Panc1 (cell line): ENCODE data around the gene KIF3A. TPM values are rescaled to one million over a fixed set of nuclear protein-coding genes. Genes with fewer than 3 reads are reported as not detected.

Experiments used
- ATAC-seq: fragments of 200-7000 bp; cut with Tn5 transposase; 2 replicates; pipeline ENCODE4 v1.9.1; 2020; ENCODE audit warnings: mild to moderate bottlenecking, moderate library complexity
- BruUV-seq: library from RNA; stranded (reverse); fragments of 400-500 nt; replicated peaks from 2 replicates; lab custom pipeline; 2021; lab: Mats Ljungman, UMichigan
- CTCF ChIA-PET: fragments of 300-600 bp; sonication (Branson Sonifier 250); formaldehyde crosslinking; loops from one replicate; lab custom pipeline; 2022; ENCODE audit warnings: antibody characterized with exemption; lab: Charles Lee
- POLR2A ChIA-PET: fragments of 300-600 bp; sonication (Branson Sonifier 250); formaldehyde crosslinking; loops from one replicate; lab custom pipeline; 2022; ENCODE audit warnings: antibody characterized with exemption; lab: Charles Lee
- DNase-seq: peaks from one replicate; pipeline ENCODE4 v3.0.0-alpha.2; 2010; ENCODE audit warnings: low read depth, low spot score
- H3K27ac ChIP-seq: 2 replicates; pipeline ENCODE4 v1.5.1; 2011; ENCODE audit warnings: mild to moderate bottlenecking, low read length, inconsistent platforms
- H3K27me3 ChIP-seq: fragments of 200-500 bp; sonication (Bioruptor generic); 2 replicates; pipeline ENCODE4 v1.6.0; 2014; ENCODE audit warnings: low read length, inconsistent platforms; ENCODE audit not compliant: control insufficient read depth, insufficient read depth
- H3K36me3 ChIP-seq: fragments of 200-500 bp; sonication (Bioruptor generic); 2 replicates; pipeline ENCODE4 v1.5.1; 2014; ENCODE audit warnings: inconsistent platforms, mild to moderate bottlenecking, low read length, moderate library complexity; ENCODE audit not compliant: control insufficient read depth, insufficient read depth
- H3K4me1 ChIP-seq: 2 replicates; pipeline ENCODE4 v1.5.1; 2011; ENCODE audit warnings: inconsistent platforms, mild to moderate bottlenecking, low read length, moderate library complexity; ENCODE audit not compliant: control insufficient read depth, insufficient read depth
- H3K4me3 ChIP-seq, 2 experiments: 2 replicates each; pipeline ENCODE4 v1.5.1; 2011 to 2012; ENCODE audit warnings: low read depth in 2 of 2, low read length in 2 of 2, mild to moderate bottlenecking in 2 of 2, inconsistent platforms in 1 of 2, moderate library complexity in 1 of 2
- H3K9me3 ChIP-seq: fragments of 200-500 bp; sonication (Bioruptor generic); 2 replicates; pipeline ENCODE4 v1.5.1; 2014; ENCODE audit warnings: low read depth, mild to moderate bottlenecking, inconsistent platforms, low read length, moderate library complexity; ENCODE audit not compliant: control insufficient read depth, insufficient read depth
- POLR2AphosphoS5 ChIP-seq: IDR thresholded peaks from 2 replicates; pipeline ENCODE4 v1.6.1; 2012; ENCODE audit warnings: mild to moderate bottlenecking, low read depth, low read length, moderate library complexity
- SIN3A ChIP-seq: IDR thresholded peaks from 2 replicates; pipeline ENCODE4 v1.6.1; 2012; ENCODE audit warnings: low read depth, mild to moderate bottlenecking, low read length, moderate library complexity, borderline replicate concordance; ENCODE audit not compliant: insufficient read depth
- TCF7L2 ChIP-seq: IDR thresholded peaks from 2 replicates; pipeline ENCODE4 v1.6.1; 2011; ENCODE audit warnings: mild to moderate bottlenecking, low read depth, low read length, inconsistent platforms
- in situ Hi-C: cut with HindIII; loops from 2 replicates; pipeline ENCODE4 v1.10.0; 2016; ENCODE audit warnings: low sequenced_read_pairs, low pct_unique_long_range_greater_than_20kb
- intact Hi-C: fragments of 100-400 bp; cut with micrococcal nuclease; formaldehyde crosslinking; loops from one replicate; pipeline ENCODE4 v1.10.0; 2022; ENCODE audit not compliant: unreplicated experiment
- total RNA-seq: library from RNA; stranded (reverse); gene quantifications from one replicate; pipeline ENCODE4 v1.2.1, GENCODE V29; 2021; ENCODE audit not compliant: unreplicated experiment
- TF ChIP-seq, protein P1 (sequence below): fragments of 450-650 bp; IDR thresholded peaks from 2 replicates; pipeline ENCODE4 v1.5.1; 2017; ENCODE audit warnings: mild to moderate bottlenecking
- TF ChIP-seq, protein P2 (sequence below), 2 experiments: IDR thresholded peaks; 2 replicates each; pipeline ENCODE4 v1.6.1; 2011 to 2012; ENCODE audit warnings: low read depth in 2 of 2, control low read depth in 1 of 2, low read length in 1 of 2, mild to moderate bottlenecking in 1 of 2, moderate library complexity in 1 of 2; ENCODE audit not compliant: insufficient read depth in 1 of 2

KIF3A gene
- total RNA-seq, 1 experiment from 2014 or later, result 17.1 TPM

DNA sequence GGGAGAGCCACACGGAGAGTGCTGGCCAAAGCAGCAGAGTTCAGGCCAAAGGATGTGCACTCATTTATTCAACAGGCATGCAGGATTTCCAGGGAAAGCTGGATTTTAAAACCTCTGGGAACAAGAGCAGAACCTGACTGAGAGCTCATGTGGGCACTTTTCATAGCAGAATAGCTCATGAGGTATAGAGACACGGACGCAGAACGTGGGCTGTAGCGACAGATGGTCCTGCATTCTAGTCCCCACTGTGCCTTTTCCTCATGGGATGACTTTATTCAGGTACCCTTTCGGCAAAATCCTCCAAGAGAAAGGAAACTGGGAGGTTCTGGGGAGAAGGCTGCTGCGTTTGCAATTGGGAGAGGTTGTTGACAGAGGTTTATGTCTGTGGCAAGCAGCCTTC lies 58.2 kb downstream of the KIF3A start:
- ChIA-PET CTCF (no interaction called here), POLR2A (no interaction called here)
- intact Hi-C loops, result no loop called here
- Histone ChIP-seq H3K27me3 (no peaks in the 10 kb centered on the region), H3K27ac (no peak overlapping the region), H3K4me3 (no peak overlapping the region), H3K36me3 (no peaks in the 10 kb centered on the region), H3K4me1 (peaks cover 21% of the 10 kb centered on the region), H3K9me3 (no peaks in the 10 kb centered on the region)
- no peak for ATAC-seq
- no peak for DNase-seq
- BruUV-seq, result no TSS peak
- in situ Hi-C loops, result no loop called here
- TF ChIP-seq, protein P1, sequence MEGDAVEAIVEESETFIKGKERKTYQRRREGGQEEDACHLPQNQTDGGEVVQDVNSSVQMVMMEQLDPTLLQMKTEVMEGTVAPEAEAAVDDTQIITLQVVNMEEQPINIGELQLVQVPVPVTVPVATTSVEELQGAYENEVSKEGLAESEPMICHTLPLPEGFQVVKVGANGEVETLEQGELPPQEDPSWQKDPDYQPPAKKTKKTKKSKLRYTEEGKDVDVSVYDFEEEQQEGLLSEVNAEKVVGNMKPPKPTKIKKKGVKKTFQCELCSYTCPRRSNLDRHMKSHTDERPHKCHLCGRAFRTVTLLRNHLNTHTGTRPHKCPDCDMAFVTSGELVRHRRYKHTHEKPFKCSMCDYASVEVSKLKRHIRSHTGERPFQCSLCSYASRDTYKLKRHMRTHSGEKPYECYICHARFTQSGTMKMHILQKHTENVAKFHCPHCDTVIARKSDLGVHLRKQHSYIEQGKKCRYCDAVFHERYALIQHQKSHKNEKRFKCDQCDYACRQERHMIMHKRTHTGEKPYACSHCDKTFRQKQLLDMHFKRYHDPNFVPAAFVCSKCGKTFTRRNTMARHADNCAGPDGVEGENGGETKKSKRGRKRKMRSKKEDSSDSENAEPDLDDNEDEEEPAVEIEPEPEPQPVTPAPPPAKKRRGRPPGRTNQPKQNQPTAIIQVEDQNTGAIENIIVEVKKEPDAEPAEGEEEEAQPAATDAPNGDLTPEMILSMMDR, result no peak
- no peak for TF ChIP-seq SIN3A
- TF ChIP-seq POLR2AphosphoS5, result no peak
- no peak for TF ChIP-seq TCF7L2
- TF ChIP-seq, protein P2, sequence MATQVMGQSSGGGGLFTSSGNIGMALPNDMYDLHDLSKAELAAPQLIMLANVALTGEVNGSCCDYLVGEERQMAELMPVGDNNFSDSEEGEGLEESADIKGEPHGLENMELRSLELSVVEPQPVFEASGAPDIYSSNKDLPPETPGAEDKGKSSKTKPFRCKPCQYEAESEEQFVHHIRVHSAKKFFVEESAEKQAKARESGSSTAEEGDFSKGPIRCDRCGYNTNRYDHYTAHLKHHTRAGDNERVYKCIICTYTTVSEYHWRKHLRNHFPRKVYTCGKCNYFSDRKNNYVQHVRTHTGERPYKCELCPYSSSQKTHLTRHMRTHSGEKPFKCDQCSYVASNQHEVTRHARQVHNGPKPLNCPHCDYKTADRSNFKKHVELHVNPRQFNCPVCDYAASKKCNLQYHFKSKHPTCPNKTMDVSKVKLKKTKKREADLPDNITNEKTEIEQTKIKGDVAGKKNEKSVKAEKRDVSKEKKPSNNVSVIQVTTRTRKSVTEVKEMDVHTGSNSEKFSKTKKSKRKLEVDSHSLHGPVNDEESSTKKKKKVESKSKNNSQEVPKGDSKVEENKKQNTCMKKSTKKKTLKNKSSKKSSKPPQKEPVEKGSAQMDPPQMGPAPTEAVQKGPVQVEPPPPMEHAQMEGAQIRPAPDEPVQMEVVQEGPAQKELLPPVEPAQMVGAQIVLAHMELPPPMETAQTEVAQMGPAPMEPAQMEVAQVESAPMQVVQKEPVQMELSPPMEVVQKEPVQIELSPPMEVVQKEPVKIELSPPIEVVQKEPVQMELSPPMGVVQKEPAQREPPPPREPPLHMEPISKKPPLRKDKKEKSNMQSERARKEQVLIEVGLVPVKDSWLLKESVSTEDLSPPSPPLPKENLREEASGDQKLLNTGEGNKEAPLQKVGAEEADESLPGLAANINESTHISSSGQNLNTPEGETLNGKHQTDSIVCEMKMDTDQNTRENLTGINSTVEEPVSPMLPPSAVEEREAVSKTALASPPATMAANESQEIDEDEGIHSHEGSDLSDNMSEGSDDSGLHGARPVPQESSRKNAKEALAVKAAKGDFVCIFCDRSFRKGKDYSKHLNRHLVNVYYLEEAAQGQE (IDR thresholded peaks at IDR 0.05; ENCODE audit: insufficient read depth in 1 of 2, low read depth in 2 of 2, low read length in 1 of 2), result no peak

DNA sequence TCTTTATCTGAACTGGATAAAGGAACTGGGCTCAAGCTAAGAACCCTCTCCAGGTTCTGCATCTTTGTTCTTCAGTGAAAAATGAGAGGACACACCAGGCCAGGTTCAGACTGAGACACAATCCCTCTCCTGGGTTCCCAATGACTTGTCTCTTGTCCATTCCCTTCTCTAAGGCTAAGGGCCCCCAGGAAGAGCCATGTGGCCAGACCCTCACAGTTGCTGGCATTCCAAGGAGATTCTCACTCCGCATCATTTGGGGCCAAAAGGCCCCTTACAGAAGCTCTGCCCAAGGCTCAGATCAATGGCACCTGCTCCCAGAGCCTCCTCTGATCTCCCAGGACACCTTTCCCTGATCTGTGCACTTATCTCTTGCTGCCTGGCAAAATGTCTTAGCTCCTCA lies 58.6 kb downstream of the KIF3A start:
- Histone ChIP-seq H3K4me3 (no peak overlapping the region), H3K36me3 (no peaks in the 10 kb centered on the region), H3K27me3 (no peaks in the 10 kb centered on the region), H3K27ac (no peak overlapping the region), H3K4me1 (peaks cover 22% of the 10 kb centered on the region), H3K9me3 (no peaks in the 10 kb centered on the region)
- ATAC-seq (no peak), DNase-seq (no peak)
- TF ChIP-seq TCF7L2 (no peak), SIN3A (no peak), POLR2AphosphoS5 (no peak)
- TF ChIP-seq, protein P2 (IDR thresholded peaks at IDR 0.05; ENCODE audit: insufficient read depth in 1 of 2, low read depth in 2 of 2, low read length in 1 of 2), result no peak
- TF ChIP-seq, protein P1, result no peak
- no TSS peak for BruUV-seq
- in situ Hi-C loops (no loop called here), intact Hi-C loops (no loop called here)
- ChIA-PET CTCF (no interaction called here), POLR2A (no interaction called here)
